MG63 (cell line): Measurements from ENCODE around the gene PRKN. TPM values are rescaled to one million over a fixed set of nuclear protein-coding genes. Genes with fewer than 3 reads are reported as not detected.
A peak's percentile ranks its signal among the peaks of the same experiment; 100 is the strongest.

Experiments
- DNase-seq: peaks from one replicate; pipeline ENCODE4 v3.0.0-alpha.2; 2020
- H3K27me3 ChIP-seq: fragments of 250-450 bp; sonication (Bioruptor Pico); 2 replicates; pipeline ENCODE4 v1.5.1; 2020; ENCODE audit warnings: mild to moderate bottlenecking, moderate library complexity
- H3K36me3 ChIP-seq: fragments of 250-450 bp; sonication (Bioruptor Pico); 2 replicates; pipeline ENCODE4 v1.5.1; 2020; ENCODE audit warnings: mild to moderate bottlenecking, moderate library complexity
- H3K4me3 ChIP-seq: fragments of 250-450 bp; sonication (Bioruptor Pico); 2 replicates; pipeline ENCODE4 v1.5.1; 2020; ENCODE audit warnings: mild to moderate bottlenecking, moderate library complexity
- H3K9me3 ChIP-seq: fragments of 250-450 bp; sonication (Bioruptor Pico); 2 replicates; pipeline ENCODE4 v1.5.1; 2020; ENCODE audit warnings: mild to moderate bottlenecking, moderate library complexity
- total RNA-seq: library from RNA; depleted of rRNA; stranded (reverse); fragments of >200 nt; shearing (Covaris generic); gene quantifications from 2 replicates; pipeline ENCODE4 v1.2.3, GENCODE V29; 2014; ENCODE audit warnings: low replicate concordance

Gene PRKN
- total RNA-seq, 1 experiment from 2014 or later, result not detected

DNA sequence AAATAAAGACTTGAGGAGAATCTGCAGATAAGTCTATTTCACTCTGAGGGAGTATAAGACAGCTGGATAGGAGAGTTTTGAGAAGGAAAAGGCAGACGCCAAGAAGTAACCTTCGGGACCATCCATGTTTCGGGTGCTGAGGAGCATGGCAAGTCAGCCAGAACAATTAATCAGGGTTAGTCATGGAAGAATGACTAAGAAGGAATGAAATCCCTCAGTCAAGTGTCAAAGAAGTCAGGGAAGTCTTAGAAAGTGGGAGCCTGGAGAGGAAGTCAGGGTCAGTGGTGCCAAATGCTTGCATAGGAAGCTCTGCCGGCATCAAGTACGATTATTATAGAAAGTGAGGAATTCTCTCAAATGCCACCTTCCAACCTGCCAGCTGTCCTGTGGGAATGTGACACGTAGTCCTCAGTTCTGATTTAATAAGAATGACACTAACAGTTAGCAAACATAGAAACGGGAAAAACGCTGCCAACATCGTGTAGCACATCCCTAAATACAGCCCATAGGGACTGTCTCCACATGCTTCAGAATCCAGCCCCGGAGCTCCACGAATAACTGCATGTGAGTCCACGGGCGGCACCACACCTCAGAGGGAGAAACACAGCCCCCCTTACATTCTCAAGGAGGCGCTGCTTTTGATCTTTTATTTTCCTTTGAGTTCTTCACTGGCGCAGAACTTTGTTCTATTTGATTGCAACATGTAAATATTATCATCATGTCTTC, 602.7 kb downstream of the PRKN start:
- Histone ChIP-seq H3K4me3 (no peak overlapping the region), H3K9me3 (no peaks in the 10 kb centered on the region), H3K27me3 (no peaks in the 10 kb centered on the region), H3K36me3 (no peaks in the 10 kb centered on the region)
- peak; percentile 37 for DNase-seq

DNA sequence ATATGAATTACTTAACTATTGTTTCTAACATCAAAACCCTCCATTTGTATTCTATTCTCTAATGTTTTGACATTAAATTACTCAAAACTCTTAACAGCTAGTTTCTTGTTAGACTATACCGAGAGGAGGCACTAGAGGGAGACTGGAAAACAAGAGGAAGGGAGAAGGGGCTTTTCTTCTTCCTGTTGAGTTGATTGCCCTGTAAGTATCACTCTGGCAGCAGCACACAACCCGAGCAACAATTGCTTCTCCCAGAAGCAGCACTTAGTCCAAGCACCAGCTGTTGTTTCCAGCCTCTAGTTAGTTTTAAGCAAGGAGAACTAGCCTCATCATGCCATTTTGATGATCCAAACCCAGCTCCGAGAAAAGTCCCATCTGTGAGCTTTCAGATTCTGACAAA, 603.8 kb downstream of the PRKN start:
- DNase-seq, result no peak
- no peaks in the 10 kb centered on the region for H3K36me3 ChIP-seq
- no peaks in the 10 kb centered on the region for H3K9me3 ChIP-seq
- H3K4me3 ChIP-seq, result no peak overlapping the region
- no peaks in the 10 kb centered on the region for H3K27me3 ChIP-seq

DNA sequence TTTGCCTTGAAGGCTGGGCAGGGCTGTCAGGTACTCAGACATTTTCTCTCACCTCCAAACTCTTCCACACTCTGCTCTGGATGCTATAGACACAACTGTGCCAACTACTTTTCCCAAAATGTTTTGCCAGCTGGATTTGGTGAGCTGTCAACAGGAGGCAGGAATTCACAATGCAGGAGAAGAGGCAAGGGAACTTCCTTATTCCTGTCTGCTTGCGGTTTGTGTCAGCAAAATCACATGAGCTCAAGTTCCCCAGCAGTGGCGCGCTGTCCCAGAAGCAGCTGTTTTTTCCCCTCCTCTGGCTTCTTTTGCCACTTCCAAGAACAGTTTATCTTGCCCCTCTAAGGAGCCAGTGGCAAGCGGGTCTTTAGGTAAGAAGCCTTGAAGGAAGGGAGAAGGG, 608.2 kb downstream of the PRKN start:
- DNase-seq, result peak; percentile 17
- Histone ChIP-seq H3K27me3 (no peaks in the 10 kb centered on the region), H3K36me3 (no peaks in the 10 kb centered on the region), H3K9me3 (no peaks in the 10 kb centered on the region), H3K4me3 (no peak overlapping the region)

DNA sequence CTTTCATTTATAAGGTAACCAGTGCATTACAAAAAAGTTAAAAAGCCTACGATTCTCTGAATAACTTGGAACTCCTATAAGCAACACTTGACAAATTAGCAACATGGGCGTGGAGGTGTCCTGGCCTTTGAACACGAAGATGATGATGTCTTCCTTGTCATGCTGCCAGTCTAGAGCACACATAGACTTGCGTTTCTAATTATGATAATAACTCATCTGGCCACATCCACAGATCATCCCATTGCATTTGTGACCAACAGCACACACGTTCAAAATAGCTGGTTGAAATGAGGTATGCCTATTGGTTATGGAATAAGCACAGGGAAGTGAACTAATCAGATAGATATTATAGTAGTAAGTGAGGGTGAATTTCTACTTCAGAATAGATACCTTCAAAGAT, 608.9 kb downstream of the PRKN start:
- Histone ChIP-seq H3K9me3 (no peaks in the 10 kb centered on the region), H3K4me3 (no peak overlapping the region), H3K36me3 (no peaks in the 10 kb centered on the region), H3K27me3 (no peaks in the 10 kb centered on the region)
- DNase-seq, result no peak

DNA sequence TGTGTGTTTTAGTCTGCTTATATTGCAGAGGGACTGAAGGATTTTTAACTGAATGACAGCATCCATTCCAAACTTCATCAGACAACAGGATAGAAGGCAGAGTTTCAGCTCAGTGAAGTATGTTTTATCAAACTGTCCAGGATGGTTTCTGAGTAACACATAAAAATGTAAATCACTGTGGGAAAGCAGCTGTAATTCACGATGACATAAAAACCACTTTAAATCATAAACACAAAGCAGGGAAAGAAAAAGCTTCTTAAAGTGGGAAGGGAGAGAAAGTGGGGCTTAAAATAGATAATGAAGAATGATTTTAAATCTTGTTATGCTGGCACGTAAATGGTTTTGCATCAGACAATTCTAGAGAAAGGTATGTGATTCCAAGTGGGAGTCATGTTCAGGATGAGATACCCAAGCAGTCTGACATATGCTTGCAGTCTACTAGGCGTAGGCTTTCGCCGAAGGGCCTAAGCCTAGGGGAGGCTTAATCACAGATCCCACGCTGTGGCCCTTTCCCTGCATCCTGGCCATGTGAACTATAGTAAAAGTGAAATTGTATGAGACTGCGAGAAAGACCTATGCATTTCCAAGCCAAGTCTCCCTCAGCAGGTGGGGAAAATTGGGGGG, 610.6 kb downstream of the PRKN start:
- Histone ChIP-seq H3K9me3 (no peaks in the 10 kb centered on the region), H3K27me3 (no peaks in the 10 kb centered on the region), H3K36me3 (no peaks in the 10 kb centered on the region), H3K4me3 (no peak overlapping the region)
- no peak for DNase-seq

DNA sequence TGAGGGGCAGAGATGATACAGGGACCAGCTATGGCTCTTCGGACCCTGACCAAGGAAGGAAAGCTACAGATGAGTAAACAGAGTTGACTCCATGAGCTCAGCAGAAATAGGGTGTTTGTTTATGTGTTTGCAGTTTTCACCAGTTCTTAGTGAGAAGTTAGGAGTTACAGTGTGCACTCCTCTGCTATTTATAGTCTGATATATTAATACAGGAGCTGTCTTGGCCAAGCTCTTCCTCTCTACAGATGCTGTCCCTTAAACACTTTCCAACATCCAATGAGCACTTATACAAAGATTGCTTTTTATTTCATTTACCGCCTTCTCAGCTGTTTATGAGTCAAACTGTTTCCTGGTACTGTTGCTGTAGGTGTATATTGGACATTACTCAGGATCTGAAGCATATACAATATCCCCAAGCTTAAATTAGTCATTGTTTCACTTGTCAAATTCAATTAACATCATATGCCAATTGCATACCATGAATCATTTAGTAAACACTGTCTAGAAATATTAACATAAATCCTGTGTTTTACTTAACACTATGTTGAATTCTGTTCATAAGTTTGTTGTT, 618.0 kb downstream of the PRKN start:
- H3K4me3 ChIP-seq, result no peak overlapping the region
- H3K9me3 ChIP-seq, result no peaks in the 10 kb centered on the region
- no peaks in the 10 kb centered on the region for H3K36me3 ChIP-seq
- no peaks in the 10 kb centered on the region for H3K27me3 ChIP-seq
- no peak for DNase-seq

DNA sequence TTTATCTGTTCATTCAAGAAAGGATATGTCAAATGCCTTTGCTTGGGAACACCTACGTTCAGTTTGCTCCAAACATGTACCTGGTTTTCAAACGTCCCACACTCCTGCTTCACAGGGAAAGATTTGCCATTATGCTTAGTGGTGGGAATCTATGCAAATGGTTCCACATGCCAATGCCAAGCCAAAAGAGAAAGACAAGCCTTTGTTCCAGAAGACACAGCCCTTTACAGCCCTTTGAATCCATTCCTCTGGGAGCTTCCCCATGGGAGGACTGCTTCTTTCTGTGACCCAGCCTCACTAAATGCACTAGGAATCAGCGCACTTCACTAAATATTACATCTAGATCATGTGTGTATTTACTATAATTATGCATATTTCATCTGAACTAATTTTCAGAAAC, 619.5 kb downstream of the PRKN start:
- H3K36me3 ChIP-seq, result no peaks in the 10 kb centered on the region
- H3K4me3 ChIP-seq, result no peak overlapping the region
- no peaks in the 10 kb centered on the region for H3K9me3 ChIP-seq
- DNase-seq, result no peak
- H3K27me3 ChIP-seq, result no peaks in the 10 kb centered on the region

DNA sequence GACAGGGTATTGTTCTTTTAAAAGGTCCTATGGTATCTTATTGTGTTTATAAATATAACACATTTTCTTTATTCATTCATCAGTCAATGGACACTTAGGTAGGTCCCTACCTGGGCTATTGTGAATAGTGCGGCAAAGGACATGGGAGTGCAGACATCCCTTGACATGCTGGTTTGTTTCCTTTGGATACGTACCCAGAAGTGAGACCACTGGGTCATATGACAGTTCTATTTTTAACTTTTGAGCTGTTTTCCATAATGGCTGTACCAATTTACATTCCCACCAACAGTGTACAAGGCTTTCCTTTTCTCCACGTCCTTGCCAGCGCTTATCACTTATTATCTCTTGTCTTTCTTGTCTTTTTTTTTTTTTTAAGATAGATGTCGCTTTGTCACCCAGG, 627.5 kb downstream of the PRKN start:
- no peaks in the 10 kb centered on the region for H3K36me3 ChIP-seq
- no peak for DNase-seq

DNA sequence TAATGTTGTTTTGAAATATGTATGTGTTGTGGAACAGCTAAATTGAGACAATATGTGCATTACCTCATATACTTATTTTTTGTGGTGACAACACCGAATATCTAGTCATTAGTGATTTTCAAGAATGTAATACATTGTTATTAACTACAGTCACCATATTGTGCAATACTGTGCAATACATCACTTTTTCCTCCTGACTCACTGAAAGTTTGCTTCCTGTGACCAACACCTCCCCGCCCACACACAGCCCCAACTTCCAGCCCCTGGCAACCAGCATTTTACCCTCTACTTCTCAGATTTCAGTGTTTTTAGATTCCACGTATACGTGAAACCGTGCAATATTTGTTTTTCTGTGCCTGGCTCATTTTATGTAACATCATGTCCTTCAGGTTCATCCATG, 627.9 kb downstream of the PRKN start:
- Histone ChIP-seq H3K36me3 (no peaks in the 10 kb centered on the region), H3K4me3 (no peak overlapping the region), H3K9me3 (peaks cover 2% of the 10 kb centered on the region; the same call in 1 of the 2 replicates), H3K27me3 (no peaks in the 10 kb centered on the region)
- peak; percentile 68 for DNase-seq

More for the DNA sequence above, 627.5 kb downstream of the PRKN start:
- H3K9me3 ChIP-seq, result peaks cover 2% of the 10 kb centered on the region; the same call in 1 of the 2 replicates
- no peak overlapping the region for H3K4me3 ChIP-seq
- H3K27me3 ChIP-seq, result no peaks in the 10 kb centered on the region

DNA sequence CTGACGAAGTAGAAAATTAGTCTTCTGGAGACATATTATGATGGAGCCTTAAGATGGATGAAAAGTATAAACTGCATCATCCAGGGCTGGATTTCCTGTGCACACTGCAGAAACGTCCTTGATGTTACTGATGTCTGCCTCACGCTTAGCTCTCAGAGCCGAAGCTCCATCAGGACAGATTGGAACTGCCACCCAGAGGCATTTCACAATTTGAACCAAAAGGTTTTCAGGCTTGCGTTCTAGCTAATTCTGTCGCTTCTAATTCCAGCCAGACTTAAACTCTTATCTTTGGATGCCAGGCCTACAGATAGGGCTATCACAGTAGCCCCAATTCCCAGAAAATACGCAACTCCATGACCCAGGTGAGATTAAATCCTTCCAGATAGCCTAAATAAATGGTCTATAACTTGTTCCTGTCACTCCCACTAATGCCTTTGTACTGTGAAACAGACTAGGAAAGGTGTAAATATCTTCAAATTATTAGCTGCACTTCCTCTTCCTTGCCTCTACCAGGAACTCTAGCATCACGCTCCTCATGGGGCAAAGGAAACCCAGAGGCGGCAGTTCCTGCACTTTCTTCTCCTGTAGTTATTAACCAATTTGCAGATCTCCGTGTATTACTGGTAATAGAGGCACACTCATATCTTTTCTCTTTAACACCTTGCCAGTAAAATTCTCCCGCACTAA, 634.6 kb downstream of the PRKN start:
- DNase-seq, result no peak
- Histone ChIP-seq H3K36me3 (no peaks in the 10 kb centered on the region), H3K4me3 (no peak overlapping the region)

DNA sequence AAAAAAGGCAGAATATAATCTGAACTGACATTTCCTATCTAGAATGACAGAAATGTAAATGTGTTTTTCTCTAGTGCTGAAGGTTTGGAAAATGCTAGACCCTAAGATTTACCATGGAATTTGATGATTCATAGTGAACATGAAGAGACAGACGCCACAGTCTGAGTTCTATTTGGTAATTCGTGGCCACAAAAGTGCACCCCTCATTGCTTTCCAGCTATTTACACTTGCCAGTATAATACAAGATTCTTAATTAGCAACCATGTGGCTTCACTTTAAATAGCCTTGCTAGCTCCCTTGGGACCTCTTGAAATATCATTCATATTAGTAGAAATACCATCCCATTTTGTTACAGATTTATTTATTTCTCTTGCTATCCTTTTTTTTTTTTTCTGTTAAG, 636.8 kb downstream of the PRKN start:
- no peak for DNase-seq
- no peaks in the 10 kb centered on the region for H3K36me3 ChIP-seq

More for the DNA sequence above, 634.6 kb downstream of the PRKN start:
- no peaks in the 10 kb centered on the region for H3K9me3 ChIP-seq
- no peaks in the 10 kb centered on the region for H3K27me3 ChIP-seq

DNA sequence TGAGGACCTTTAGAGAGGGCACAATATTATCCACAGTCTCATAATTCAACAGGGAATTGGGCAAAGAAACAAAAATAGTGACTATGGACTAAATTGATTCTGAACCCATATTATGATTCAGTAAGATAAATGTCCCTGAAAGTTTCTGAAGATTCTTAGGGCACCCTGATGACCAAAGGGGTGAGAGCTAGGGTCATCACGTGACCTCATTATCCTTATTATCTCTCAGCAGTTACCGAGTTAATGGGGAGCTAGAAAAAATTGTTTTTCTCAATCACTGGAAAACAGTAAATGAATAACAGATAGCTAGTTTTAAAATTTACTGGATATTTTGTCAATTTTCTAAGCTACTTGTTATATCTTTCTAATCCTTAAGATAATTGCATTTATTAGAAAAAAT, 639.5 kb downstream of the PRKN start:
- no peaks in the 10 kb centered on the region for H3K27me3 ChIP-seq
- no peaks in the 10 kb centered on the region for H3K36me3 ChIP-seq
- no peaks in the 10 kb centered on the region for H3K9me3 ChIP-seq
- H3K4me3 ChIP-seq, result no peak overlapping the region
- DNase-seq, result no peak

More for the DNA sequence above, 636.8 kb downstream of the PRKN start:
- no peak overlapping the region for H3K4me3 ChIP-seq
- no peaks in the 10 kb centered on the region for H3K9me3 ChIP-seq
- H3K27me3 ChIP-seq, result no peaks in the 10 kb centered on the region

DNA sequence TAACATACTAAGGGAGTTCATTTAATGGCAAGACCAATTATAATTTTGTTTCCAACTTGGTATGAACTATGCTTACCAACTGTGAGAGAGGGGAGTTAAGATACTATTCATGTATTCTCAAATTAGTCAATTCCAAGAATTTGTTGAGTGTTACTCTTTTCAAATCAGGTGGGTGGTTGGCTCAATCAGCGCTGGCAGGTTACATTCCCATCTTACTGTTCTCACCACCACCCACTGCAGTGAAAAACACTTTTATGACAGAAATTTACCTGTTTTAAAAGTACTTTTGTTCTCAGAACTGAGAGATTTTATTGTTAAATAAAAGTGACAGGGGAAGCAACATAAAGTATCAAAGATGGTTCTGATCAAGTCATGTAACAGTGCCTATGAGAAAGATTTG, 642.0 kb downstream of the PRKN start:
- Histone ChIP-seq H3K27me3 (no peaks in the 10 kb centered on the region), H3K4me3 (no peak overlapping the region), H3K9me3 (no peaks in the 10 kb centered on the region), H3K36me3 (no peaks in the 10 kb centered on the region)
- DNase-seq, result no peak

DNA sequence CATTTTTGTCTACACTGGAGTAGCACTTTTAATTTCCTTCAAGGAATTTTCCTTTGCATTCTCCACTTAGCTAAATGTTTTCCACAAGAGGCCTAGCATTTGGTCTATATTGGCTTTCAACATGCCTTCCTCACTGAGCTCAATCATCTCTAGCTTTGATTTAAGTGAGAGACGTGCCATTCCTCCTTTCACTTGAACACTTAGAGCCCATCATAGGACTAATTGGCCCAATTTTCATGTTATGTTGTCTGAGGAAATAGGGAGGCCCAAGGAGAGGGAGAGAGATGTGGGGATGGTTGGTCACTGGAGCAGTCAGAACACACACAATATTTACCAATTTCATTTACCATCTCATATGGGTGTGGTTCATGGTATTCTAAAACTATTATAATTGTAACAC, 645.0 kb downstream of the PRKN start:
- Histone ChIP-seq H3K27me3 (no peaks in the 10 kb centered on the region), H3K36me3 (no peaks in the 10 kb centered on the region), H3K4me3 (no peak overlapping the region), H3K9me3 (no peaks in the 10 kb centered on the region)
- DNase-seq, result no peak

DNA sequence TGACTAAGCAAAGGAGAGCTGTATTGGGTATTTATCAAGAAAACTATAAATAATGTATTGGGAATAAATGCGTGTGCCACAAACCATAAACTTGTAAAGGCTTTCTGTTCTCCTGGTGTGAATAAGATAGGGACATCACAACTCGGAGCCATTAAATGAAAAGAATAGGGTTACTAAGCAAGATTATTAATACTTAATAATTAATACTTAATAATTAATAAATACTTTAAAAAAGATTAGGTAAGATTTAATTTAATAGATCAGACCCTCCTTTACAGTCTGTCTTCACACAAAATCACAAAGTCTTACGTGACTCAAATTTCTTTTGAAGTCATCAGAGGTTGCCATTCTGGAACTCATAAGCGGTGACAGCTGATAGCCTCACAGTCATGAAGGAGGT, 648.9 kb downstream of the PRKN start:
- H3K9me3 ChIP-seq, result no peaks in the 10 kb centered on the region
- no peaks in the 10 kb centered on the region for H3K27me3 ChIP-seq
- H3K4me3 ChIP-seq, result no peak overlapping the region
- H3K36me3 ChIP-seq, result no peaks in the 10 kb centered on the region
- no peak for DNase-seq

DNA sequence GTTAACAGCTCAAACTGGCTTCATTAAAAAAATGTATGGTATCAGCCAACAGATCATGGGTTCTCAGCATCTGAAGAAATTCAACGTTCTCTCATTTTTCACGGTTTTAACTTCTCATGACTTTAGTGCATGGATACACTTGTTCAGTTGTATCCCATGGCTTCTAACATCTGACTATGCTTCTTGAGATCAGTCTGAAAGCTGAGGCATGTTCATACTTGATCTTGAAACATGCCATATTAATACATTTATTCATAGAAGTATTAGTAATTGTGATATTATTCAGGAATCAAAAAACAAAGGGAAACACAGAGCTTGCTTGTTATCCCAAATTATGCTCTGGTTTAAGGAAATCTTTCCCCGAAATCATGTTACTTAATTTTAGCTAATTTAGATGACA, 649.4 kb downstream of the PRKN start:
- H3K36me3 ChIP-seq, result no peaks in the 10 kb centered on the region
- no peaks in the 10 kb centered on the region for H3K9me3 ChIP-seq
- no peak for DNase-seq
- H3K4me3 ChIP-seq, result no peak overlapping the region
- no peaks in the 10 kb centered on the region for H3K27me3 ChIP-seq

DNA sequence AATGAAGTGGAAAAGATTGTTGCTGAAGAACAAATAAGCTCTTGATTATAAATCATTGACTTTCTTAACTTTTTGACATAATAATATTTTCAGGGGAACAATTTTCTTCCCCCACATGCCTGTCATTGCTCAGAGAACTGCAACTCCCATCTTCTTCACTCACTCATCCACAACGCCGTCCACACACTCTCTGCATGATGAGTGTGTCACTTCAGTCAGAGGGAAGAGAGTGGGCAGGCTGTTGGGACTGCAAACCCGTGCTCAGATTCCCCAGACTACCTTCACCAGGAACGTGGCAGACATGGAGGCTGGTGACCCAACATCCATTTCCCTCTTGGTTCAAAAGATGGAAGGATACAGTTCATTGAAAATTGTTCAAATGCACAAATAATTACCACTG, 650.8 kb downstream of the PRKN start:
- H3K36me3 ChIP-seq, result no peaks in the 10 kb centered on the region
- DNase-seq, result no peak
- H3K4me3 ChIP-seq, result no peak overlapping the region
- H3K27me3 ChIP-seq, result no peaks in the 10 kb centered on the region
- no peaks in the 10 kb centered on the region for H3K9me3 ChIP-seq
